Ascending aorta (tissue), 2 donors: Measurements from ENCODE around the gene CLASP1. TPM values are rescaled to one million over a fixed set of nuclear protein-coding genes. Genes with fewer than 3 reads are reported as not detected.
"Not testable (repeated sequence)": the region's sequence is repeated elsewhere in the genome, so short reads cannot be mapped to it uniquely, and the experiment has no call there.

Experiments
- DNase-seq, 2 donors: peaks; one replicate each; pipeline ENCODE4 v3.0.0-alpha.2; 2019; ENCODE audit warnings: low spot score in 2 of 2
- H3K27ac ChIP-seq, 2 donors: fragments of 200-600 bp; sonication (generic); one replicate each; pipeline ENCODE4 v1.5.1; 2016 to 2017; ENCODE audit warnings: mild to moderate bottlenecking in 1 of 2
- H3K27me3 ChIP-seq: fragments of 200-600 bp; sonication (generic); one replicate; pipeline ENCODE4 v1.5.1; 2017
- H3K36me3 ChIP-seq, 2 donors: fragments of 200-600 bp; sonication (generic); one replicate each; pipeline ENCODE4 v1.5.1; 2016
- H3K4me1 ChIP-seq, 2 donors: fragments of 200-600 bp; sonication (generic); one replicate each; pipeline ENCODE4 v1.5.1; 2016 to 2017; ENCODE audit warnings: mild to moderate bottlenecking in 1 of 2
- H3K4me3 ChIP-seq, 2 donors: fragments of 200-600 bp; sonication (generic); one replicate each; pipeline ENCODE4 v1.5.1; 2016 to 2017; ENCODE audit warnings: mild to moderate bottlenecking in 1 of 2
- H3K9me3 ChIP-seq, 2 donors: fragments of 200-600 bp; sonication (generic); one replicate each; pipeline ENCODE4 v1.5.1; 2016
- CTCF ChIP-seq, 3 experiments: fragments of 200-600 bp in 2 of 3; fragments of 450-650 bp in 1 of 3; sonication (generic) in 2 of 3; IDR thresholded peaks; one replicate each; pipeline ENCODE4 v1.5.1; 2016 to 2019; ENCODE audit warnings: antibody characterized with exemption in 3 of 3, mild to moderate bottlenecking in 1 of 3, moderate library complexity in 1 of 3
- intact Hi-C: fragments of 100-400 bp; cut with DNase I; formaldehyde crosslinking; loops from one replicate; pipeline ENCODE4 v1.15.1; 2023
- total RNA-seq: library from RNA; depleted of rRNA; stranded (reverse); fragments of >200 nt; gene quantifications from one replicate; pipeline ENCODE4 v1.1.0, GENCODE V29; 2016

CLASP1 gene
- total RNA-seq, 1 donor from 2014 or later = 78.0 TPM

- no peak for DNase-seq
- H3K9me3 ChIP-seq = no peaks in the 10 kb centered on the region
- H3K27ac ChIP-seq = no peak overlapping the region
- peaks cover 6% of the 10 kb centered on the region in 2 donors for H3K36me3 ChIP-seq
- intact Hi-C loops = no loop called here
- no peak overlapping the region for H3K4me3 ChIP-seq
- H3K27me3 ChIP-seq = no peaks in the 10 kb centered on the region
- no peak for TF ChIP-seq CTCF (IDR thresholded peaks at IDR 0.05)
- peaks cover 0 to 4% of the 10 kb centered on the region in 2 donors for H3K4me1 ChIP-seq
Observed at GRCh38 chr2:121613774-121614173, 35.5 kb downstream of the CLASP1 start.

- H3K4me1 ChIP-seq = peaks cover 0 to 4% of the 10 kb centered on the region in 2 donors
- no peak for DNase-seq
Observed at GRCh38 chr2:121613152-121613551, 36.1 kb downstream of the CLASP1 start.

GRCh38 chr2:121611730-121612705, 37.2 kb downstream of the CLASP1 start:
- intact Hi-C loops = no loop called here
- TF ChIP-seq CTCF (IDR thresholded peaks at IDR 0.05) = no peak

More at GRCh38 chr2:121613152-121613551, 36.1 kb downstream of the CLASP1 start:
- H3K9me3 ChIP-seq = no peaks in the 10 kb centered on the region
- no peak overlapping the region for H3K4me3 ChIP-seq
- peaks cover 6% of the 10 kb centered on the region in 2 donors for H3K36me3 ChIP-seq
- intact Hi-C loops = no loop called here
- no peak overlapping the region for H3K27ac ChIP-seq
- no peak for TF ChIP-seq CTCF (IDR thresholded peaks at IDR 0.05)
- no peaks in the 10 kb centered on the region for H3K27me3 ChIP-seq

GRCh38 chr2:121611048-121611649, 38.1 kb downstream of the CLASP1 start:
- DNase-seq, H3K36me3 ChIP-seq, H3K27ac ChIP-seq, intact Hi-C loops, H3K4me1 ChIP-seq, H3K4me3 ChIP-seq, H3K9me3 ChIP-seq, H3K27me3 ChIP-seq: not testable (repeated sequence)

More at GRCh38 chr2:121611730-121612705, 37.2 kb downstream of the CLASP1 start:
- Histone ChIP-seq H3K27me3 (no peaks in the 10 kb centered on the region), H3K36me3 (peaks cover 6% of the 10 kb centered on the region in 2 donors), H3K4me1 (peaks cover 0 to 4% of the 10 kb centered on the region in 2 donors), H3K9me3 (no peaks in the 10 kb centered on the region), H3K27ac (no peak overlapping the region), H3K4me3 (no peak overlapping the region)
- DNase-seq = no peak

GRCh38 chr2:121610487-121610874, 38.8 kb downstream of the CLASP1 start:
- H3K4me3 ChIP-seq, H3K9me3 ChIP-seq, H3K27ac ChIP-seq, H3K4me1 ChIP-seq, H3K27me3 ChIP-seq, DNase-seq, intact Hi-C loops: not testable (repeated sequence)
- peaks cover 6 to 12% of the 10 kb centered on the region in 2 donors for H3K36me3 ChIP-seq

GRCh38 chr2:121608967-121609366, 40.3 kb downstream of the CLASP1 start:
- H3K36me3 ChIP-seq = peaks cover 0 to 23% of the 10 kb centered on the region in 2 donors
- DNase-seq = no peak
- no peak for TF ChIP-seq CTCF (IDR thresholded peaks at IDR 0.05)
- intact Hi-C loops = no loop called here
- no peak overlapping the region for H3K4me3 ChIP-seq
- H3K27ac ChIP-seq = no peak overlapping the region
- H3K9me3 ChIP-seq = no peaks in the 10 kb centered on the region
- H3K27me3 ChIP-seq = no peaks in the 10 kb centered on the region
- no peaks in the 10 kb centered on the region for H3K4me1 ChIP-seq
